ENCODE data around the gene LRRC36. TPM values are rescaled to one million over a fixed set of nuclear protein-coding genes. Genes with fewer than 3 reads are reported as not detected.
"Not testable (repeated sequence)": the region's sequence is repeated elsewhere in the genome, so short reads cannot be mapped to it uniquely, and the experiment has no call there.

LRRC36 gene
- total RNA-seq, 1 experiment from 2014 or later: 1.1 TPM

GRCh38 chr16:67376012-67376411 lies 49.4 kb downstream of the LRRC36 start:
- DNase-seq (ENCODE audit: low read depth, low spot score); in situ Hi-C loops (cut with HindIII; ENCODE audit: low pct_unique_long_range_greater_than_20kb, low sequenced_read_pairs): not testable (repeated sequence)

DNA sequence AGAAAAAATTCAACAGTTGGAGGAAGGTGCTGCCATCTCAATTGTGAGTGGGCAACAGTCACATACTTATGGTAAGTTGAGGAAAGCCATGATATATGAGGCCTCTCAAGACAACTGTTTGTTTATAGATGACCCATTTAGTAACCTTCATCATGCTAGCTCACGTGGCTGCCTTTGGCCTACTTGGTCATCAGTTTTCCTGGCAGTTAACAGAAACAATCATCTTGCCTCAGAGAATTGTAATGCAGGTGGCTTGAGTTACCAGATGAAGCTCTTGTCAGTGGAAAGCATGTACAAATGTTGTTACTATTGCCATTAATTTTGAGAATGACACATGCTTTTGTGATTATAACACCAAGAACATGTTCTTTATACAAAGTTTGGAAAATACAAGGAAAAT lies 52.0 kb downstream of the LRRC36 start:
- in situ Hi-C loops (cut with HindIII; ENCODE audit: low pct_unique_long_range_greater_than_20kb, low sequenced_read_pairs): no loop called here
- no peak for DNase-seq (ENCODE audit: low read depth, low spot score)

DNA sequence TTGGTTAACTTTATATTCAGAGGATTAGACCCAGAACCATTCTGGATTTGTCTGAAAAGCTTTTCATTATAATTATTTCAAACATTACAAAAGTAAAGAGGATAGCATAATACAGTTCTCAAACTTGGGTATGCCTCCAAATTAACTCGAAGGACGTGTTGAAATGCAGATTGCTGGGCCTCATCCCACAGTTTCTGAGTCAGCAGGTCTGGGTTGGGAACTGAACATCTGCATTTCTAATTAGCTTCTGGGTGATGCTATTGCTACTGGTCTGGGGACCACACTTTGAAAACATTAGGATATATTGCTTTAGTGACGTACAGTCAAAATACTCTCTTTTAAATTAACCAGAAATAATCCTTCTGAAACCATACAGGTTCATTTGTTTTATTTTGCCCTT lies 56.7 kb downstream of the LRRC36 start:
- in situ Hi-C loops (cut with HindIII; ENCODE audit: low pct_unique_long_range_greater_than_20kb, low sequenced_read_pairs): no loop called here
- no peak for DNase-seq (ENCODE audit: low read depth, low spot score)

GRCh38 chr16:67384778-67385510 lies 58.3 kb downstream of the LRRC36 start:
- no peak for DNase-seq (ENCODE audit: low read depth, low spot score)

DNA sequence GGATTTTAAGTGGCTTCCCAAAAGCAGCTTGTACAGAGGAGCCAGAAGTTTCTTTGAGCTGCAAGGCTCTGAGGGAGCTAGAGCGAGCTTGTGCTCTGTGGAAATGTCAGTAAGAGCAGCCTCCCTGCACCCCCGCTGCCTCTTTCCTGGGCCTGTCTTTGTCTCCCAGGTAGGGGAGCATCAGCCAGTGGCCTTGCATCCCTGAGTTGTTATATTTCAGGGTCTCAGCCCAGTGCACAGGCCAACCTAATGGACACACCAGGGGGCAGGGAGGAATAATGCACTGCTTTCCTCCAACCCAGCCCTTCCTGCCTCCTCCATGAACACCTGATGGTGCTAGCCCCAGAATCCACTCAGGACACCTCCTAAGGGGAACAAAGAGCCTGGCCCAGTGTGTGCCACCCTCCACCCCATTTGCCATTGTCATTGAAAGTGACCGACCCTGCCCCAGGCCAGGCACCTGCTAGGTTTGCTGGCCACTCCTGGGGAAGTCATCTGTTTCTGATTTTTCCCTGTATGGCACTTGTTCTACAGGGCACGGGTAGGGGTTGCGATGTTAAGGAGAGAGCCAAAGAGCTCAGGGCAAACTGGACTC lies 60.3 kb downstream of the LRRC36 start:
- DNase-seq (ENCODE audit: low read depth, low spot score): no peak
- in situ Hi-C loops (cut with HindIII; ENCODE audit: low pct_unique_long_range_greater_than_20kb, low sequenced_read_pairs): no loop called here

More at GRCh38 chr16:67384778-67385510, 58.3 kb downstream of the LRRC36 start:
- in situ Hi-C loops (cut with HindIII; ENCODE audit: low pct_unique_long_range_greater_than_20kb, low sequenced_read_pairs): no loop called here

- DNase-seq (ENCODE audit: low read depth, low spot score): no peak
- in situ Hi-C loops (cut with HindIII; ENCODE audit: low pct_unique_long_range_greater_than_20kb, low sequenced_read_pairs): no loop called here
Measured at GRCh38 chr16:67387479-67388079, 61.0 kb downstream of the LRRC36 start.

DNA sequence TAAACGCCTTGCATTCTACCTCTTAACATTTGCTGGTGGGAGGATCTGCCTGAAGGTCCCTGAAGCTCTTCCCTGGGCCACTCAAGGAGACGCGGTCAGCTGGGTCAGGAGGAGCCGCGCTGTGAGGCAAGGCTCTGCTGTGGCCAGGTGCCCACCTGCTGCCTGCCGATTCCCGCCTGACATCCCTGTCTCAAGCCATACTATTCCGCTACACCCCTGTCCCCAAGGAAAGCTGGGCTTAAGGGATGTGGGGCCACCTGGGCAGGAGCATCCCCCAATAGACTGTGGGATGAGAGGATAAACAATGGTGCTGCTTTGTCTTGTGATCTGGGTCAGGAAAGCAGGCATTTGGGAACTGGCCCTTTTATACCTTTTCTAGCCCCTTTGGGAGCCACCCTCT lies 61.6 kb downstream of the LRRC36 start:
- no peak for DNase-seq (ENCODE audit: low read depth, low spot score)
- in situ Hi-C loops (cut with HindIII; ENCODE audit: low pct_unique_long_range_greater_than_20kb, low sequenced_read_pairs): no loop called here

DNA sequence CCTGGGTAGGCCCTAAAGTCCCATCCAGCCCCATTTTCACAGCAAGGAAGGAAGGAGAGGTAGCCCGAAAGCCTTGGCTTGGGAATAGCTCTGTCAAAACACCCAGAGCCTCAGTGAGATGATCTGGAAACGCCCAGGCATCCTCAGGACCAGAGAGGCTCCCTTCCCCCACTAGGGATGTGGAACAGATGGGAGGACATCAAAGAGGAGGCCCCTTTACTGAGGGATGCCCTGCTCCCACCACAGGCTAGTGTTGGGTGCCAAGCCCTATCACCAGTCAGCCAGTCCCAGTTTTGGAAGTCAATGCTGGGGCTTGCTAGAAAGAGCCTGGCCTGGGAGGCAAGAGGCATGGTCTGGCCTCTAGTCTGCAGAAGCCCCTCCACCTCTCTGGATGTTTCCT lies 62.0 kb downstream of the LRRC36 start:
- in situ Hi-C loops (cut with HindIII; ENCODE audit: low pct_unique_long_range_greater_than_20kb, low sequenced_read_pairs): no loop called here
- DNase-seq (ENCODE audit: low read depth, low spot score): no peak

DNA sequence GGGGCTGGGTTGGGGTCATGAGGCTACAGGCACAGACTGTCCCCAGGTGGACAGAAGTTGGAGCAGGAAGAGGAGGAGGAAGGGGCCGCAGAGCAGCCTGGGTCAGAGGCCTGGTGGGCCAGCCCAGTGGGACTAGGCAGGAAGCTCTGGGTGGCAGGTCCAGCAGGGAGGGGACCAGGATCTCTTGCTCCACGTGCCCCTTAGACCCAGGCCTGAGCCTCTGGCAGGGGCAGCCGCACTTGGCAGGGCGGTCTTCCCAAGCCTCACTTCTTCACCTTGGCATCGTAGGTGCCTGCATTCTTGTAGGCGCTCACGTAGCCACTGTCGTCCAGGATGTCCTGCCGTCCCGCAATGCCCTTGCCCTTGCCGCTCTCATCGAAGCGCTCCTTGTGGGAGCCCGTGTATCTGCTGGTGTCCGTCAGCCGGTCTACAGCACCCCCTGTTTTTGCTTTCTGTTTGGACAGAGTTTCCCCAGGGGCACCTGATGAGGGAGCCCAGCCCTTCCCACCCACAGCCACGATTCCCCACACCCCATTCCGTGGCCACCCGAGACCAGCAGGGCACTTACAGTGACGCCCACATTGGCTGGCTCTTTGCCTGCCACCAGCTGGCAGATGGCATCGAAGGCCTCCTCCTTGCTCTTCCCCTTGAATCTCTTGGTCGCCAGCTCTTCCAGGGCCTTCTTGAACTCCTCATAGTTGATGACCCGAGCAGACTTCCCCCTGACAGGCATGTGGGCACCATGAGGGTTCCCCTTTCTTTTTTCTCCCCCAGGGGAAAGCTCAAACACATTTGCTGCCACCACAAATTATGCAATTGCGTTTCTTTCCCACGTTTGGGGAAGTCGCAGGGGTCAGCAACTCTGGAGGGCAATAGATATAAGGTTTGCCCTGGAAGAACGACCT lies 63.5 kb downstream of the LRRC36 start:
- no peak for DNase-seq (ENCODE audit: low read depth, low spot score)
- in situ Hi-C loops (cut with HindIII; ENCODE audit: low pct_unique_long_range_greater_than_20kb, low sequenced_read_pairs): no loop called here

GRCh38 chr16:67390816-67391423 lies 64.3 kb downstream of the LRRC36 start:
- DNase-seq (ENCODE audit: low read depth, low spot score): no peak
- in situ Hi-C loops (cut with HindIII; ENCODE audit: low pct_unique_long_range_greater_than_20kb, low sequenced_read_pairs): no loop called here

DNA sequence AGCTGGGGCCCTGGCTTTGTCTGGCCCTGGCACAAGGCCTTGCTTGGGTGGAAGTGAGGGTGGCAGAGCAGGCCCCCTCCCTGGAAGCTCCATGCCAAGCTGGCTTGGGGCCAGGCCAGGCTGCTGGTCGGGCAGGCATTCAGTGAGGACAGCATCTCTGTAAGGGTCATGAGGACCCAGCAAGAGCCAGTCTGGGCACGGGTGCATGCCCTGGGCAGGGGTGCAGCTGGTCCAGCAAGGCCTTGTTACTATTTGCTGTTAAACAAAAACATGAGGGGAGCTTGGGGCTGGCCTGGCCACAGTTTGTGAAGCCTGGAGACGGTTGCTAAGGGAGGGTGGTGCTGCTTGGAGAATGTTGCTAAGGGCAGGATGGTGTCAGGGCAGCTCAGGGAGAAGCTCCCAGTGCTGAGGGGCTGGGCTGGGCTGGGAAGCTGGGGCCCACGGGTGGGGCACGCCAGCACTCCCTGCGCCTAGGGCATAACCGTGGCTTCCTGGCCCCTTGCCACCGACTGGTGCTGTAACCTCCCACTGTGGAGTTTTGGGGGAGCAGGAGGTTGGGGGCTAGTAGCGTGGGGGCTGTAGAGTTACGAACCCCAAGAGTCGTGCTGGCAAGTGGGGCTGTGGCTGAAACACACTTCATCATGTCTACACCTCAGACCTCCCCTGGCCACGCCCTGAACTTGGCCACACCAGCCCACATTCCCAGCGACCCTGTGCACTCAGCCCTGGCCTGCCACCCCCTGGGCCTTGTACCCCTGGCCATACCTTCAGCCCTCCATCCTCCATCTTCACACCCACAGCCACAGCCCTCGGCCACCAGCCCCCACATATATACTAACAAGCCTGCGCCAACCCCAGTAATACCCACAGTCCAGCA lies 65.0 kb downstream of the LRRC36 start:
- no peak for DNase-seq (ENCODE audit: low read depth, low spot score)

DNA sequence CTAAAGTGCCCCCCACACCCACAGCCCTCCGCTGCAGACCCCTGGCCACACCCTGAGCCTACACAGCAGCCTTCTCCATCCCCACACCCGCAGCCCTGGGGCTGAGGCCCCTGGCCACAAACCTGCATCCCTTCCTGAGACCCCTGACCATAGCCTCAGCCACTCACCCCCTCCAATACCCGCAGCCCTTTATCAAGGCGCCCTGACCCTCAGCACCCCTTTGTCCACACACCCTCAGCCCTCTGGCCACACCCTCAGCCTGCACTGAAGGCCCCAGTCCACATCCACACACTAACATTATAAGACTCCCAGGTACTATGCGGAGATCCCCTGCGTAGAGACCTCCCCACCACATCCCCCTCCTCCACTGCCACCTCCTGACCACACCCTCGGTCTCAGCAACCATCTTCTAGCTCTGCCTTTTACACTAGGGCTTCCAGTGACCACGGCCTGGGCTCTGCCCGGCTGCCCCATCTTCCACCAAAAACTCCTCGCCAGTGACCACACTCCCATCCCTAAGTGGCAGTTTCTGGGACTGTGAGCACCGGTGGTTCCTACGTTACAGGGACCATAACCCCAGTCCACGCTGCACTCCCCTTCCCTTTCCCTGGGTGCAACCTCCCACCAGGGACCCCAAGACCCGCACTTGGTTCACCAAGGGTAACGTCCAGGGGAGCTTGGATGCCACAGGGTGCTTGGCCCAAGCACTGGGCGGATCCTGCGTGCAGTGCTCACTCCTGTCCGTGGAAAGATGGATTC lies 65.9 kb downstream of the LRRC36 start:
- DNase-seq (ENCODE audit: low read depth, low spot score): no peak
- in situ Hi-C loops (cut with HindIII; ENCODE audit: low pct_unique_long_range_greater_than_20kb, low sequenced_read_pairs): no loop called here

More for the DNA sequence above, 65.0 kb downstream of the LRRC36 start:
- in situ Hi-C loops (cut with HindIII; ENCODE audit: low pct_unique_long_range_greater_than_20kb, low sequenced_read_pairs): no loop called here

GRCh38 chr16:67393111-67393787 lies 66.6 kb downstream of the LRRC36 start, which contains the start of gene TPPP3:
Gene TPPP3 (minus strand): TSS chr16:67393498. CDS start chr16:67391111, 2,387 bp downstream.
- in situ Hi-C loops (cut with HindIII; ENCODE audit: low pct_unique_long_range_greater_than_20kb, low sequenced_read_pairs): no loop called here
- DNase-seq (ENCODE audit: low read depth, low spot score): peak; percentile 74

DNA sequence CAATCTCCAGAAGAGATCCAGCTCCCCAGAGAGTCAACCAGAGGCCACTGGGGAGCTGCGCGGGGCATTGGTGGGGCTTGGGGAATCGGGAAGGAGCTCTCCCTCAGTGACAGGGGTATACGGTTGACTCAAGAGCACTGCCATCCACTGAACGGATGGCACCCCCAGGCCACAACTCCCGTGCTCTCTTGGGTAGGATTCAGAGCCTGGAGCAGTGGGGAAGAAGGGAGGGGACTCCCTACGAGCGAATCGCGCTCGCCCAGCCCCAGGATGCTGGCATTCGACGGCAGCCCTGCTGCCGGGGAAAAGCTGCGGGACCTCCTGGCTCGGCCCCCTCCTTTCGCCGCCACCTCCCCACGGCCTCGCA lies 67.2 kb downstream of the LRRC36 start:
- in situ Hi-C loops (cut with HindIII; ENCODE audit: low pct_unique_long_range_greater_than_20kb, low sequenced_read_pairs): no loop called here
- DNase-seq (ENCODE audit: low read depth, low spot score): no peak

DNA sequence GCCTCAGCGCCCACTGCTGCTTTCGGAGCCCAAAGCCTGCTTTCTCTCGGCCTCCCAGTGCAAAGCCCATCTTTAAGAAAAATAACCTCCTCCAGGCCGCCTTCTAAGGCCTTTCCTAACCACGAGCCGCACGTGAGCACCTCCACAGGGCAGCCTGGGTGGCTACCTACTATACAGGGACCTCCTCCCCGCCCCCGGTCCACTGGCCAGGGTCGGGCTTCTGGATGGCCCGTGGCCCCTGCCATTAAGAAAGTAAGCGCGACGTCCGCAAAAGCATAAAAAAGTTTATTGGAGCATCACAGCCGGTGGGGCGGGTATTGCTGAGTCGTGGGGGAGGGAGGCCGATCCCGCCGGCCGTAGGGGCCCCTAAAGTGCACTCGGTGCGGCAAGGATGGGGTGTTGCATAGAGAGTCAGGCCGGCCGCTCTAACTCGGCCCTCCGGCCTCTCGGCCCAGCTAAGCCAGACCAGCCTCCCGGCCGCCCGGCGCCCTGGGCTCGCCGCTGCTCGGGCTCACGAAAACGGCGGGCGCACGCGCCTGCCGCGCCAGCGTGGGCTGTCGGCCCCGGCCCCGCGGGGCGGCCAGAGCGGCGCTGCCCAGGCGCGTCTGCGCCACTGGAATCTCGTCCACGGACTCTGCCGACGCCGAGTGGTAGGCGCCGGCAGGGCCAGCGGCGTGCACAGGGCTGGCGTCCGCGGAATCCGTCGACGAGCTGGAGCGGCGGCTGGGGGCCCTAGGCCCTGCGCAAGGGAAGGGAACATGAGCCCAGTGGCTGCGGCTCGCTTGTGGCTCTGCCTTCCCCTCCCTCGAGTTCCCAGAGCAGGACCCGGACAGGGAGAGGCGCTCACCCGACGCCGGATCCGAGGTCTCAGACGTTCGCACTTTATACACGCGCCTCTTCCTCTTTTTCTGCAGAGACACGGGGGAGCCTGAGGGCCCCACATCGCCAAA lies 67.8 kb downstream of the LRRC36 start:
- in situ Hi-C loops (cut with HindIII; ENCODE audit: low pct_unique_long_range_greater_than_20kb, low sequenced_read_pairs): no loop called here

More for the DNA sequence above, 67.8 kb downstream of the LRRC36 start:
- no peak for DNase-seq (ENCODE audit: low read depth, low spot score)

Data from SK-MEL-5 (cell line).